HG02840 (cell line): ENCODE measurements around the gene ITLN1.

ENCODE experiments used
- ATAC-seq: cut with Tn5 transposase; IDR thresholded peaks from one replicate; pipeline ENCODE4 v1.9.1; 2021; ENCODE audit warnings: mild to moderate bottlenecking, moderate library complexity, moderate number of reproducible peaks; ENCODE audit not compliant: unreplicated experiment, low FRiP score

Gene ITLN1

DNA sequence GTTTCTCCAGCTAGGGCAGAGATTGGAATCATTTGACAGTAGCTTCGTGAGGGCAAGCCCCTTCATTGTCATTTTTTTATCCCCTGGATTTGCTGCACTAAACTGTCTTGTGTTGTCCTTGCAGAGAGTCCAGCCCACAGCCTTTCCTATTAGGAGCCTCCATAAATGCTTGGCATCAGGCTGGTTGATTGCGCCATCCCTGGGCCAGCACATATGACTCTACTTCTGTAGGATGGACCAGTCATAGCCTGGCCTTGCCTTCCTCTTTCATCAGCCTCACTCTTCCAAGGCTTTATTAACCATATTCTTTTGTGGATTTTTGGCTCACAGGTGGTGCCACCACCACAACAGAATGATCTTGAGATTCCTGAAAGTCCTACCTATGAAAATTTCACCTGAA lies 57.6 kb downstream of the ITLN1 start:
- ATAC-seq, result no peak

DNA sequence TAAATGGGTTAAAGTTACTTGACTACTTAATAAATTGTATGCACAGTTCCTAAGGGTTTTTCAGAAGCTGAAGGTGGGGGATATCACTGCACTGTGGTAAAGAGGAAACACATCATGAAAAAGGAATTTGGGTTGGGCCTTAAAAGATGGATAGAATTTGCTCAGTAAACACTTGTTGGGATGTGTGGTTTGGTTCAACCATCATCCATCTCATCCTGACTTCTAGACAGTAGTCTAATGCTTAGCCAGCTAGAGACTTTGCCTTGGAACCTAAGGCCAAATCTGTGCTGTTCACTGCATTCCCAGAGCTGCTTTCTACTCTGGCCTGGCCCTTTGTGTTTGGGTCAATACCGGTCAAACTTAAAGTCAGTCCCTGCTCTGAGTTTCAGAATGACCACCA lies 58.4 kb downstream of the ITLN1 start:
- no peak for ATAC-seq
